Upper lobe of left lung (tissue), 6 donors: ENCODE results near the gene DOCK7. TPM values are rescaled to one million over a fixed set of nuclear protein-coding genes. Genes with fewer than 3 reads are reported as not detected.

Source experiments
- ATAC-seq, 2 donors: fragments of 200-7000 bp; cut with Tn5 transposase; one replicate each; pipeline ENCODE4 v1.9.1; 2022; ENCODE audit warnings: mild to moderate bottlenecking in 2 of 2, moderate library complexity in 2 of 2; ENCODE audit not compliant: low FRiP score in 2 of 2
- DNase-seq, 2 donors: peaks; one replicate each; pipeline ENCODE4 v3.0.0-alpha.2; 2019 to 2020
- H3K27ac ChIP-seq, 4 donors: fragments of 200-600 bp; sonication (generic); one replicate each; pipeline ENCODE4 v1.5.1; 2016 to 2019
- H3K27me3 ChIP-seq, 4 donors: fragments of 200-600 bp; sonication (generic); one replicate each; pipeline ENCODE4 v1.5.1; 2017 to 2019
- H3K36me3 ChIP-seq, 4 donors: fragments of 200-600 bp; sonication (generic); one replicate each; pipeline ENCODE4 v1.5.1; 2016 to 2019
- H3K4me1 ChIP-seq, 4 donors: fragments of 200-600 bp; sonication (generic); one replicate each; pipeline ENCODE4 v1.5.1; 2018 to 2019
- H3K4me3 ChIP-seq, 4 donors: fragments of 200-600 bp; sonication (generic); one replicate each; pipeline ENCODE4 v1.5.1; 2017 to 2019; ENCODE audit warnings: mild to moderate bottlenecking in 2 of 4, moderate library complexity in 1 of 4
- H3K9me3 ChIP-seq, 4 donors: fragments of 200-600 bp; sonication (generic); one replicate each; pipeline ENCODE4 v1.5.1; 2018 to 2019
- CTCF ChIP-seq, 6 experiments: fragments of 450-650 bp in 4 of 6; fragments of 200-600 bp in 2 of 6; sonication (generic) in 2 of 6; IDR thresholded peaks; one replicate each; pipeline ENCODE4 v1.5.1; 2016 to 2019; ENCODE audit warnings: antibody characterized with exemption in 6 of 6
- EP300 ChIP-seq, 4 donors: sonication (generic); formaldehyde crosslinking; IDR thresholded peaks; one replicate each; pipeline ENCODE4 v1.5.1; 2017; ENCODE audit warnings: antibody characterized with exemption in 4 of 4, control low read depth in 2 of 4
- POLR2A ChIP-seq, 4 donors: fragments of 450-650 bp; IDR thresholded peaks; one replicate each; pipeline ENCODE4 v1.5.1; 2016 to 2017; ENCODE audit warnings: antibody characterized with exemption in 4 of 4, mild to moderate bottlenecking in 2 of 4
- POLR2AphosphoS5 ChIP-seq, 2 donors: sonication (generic); formaldehyde crosslinking; IDR thresholded peaks; one replicate each; pipeline ENCODE4 v1.5.1; 2017; ENCODE audit warnings: antibody characterized with exemption in 2 of 2
- WGBS, 2 donors: methylation state at CpG; one replicate each; pipeline ENCODE4 v1.1.5; 2017 to 2018; 5-methylcytosine and 5-hydroxymethylcytosine counted together
- total RNA-seq, 6 donors: library from RNA; depleted of rRNA in 4 of 6; stranded (reverse); fragments of >200 nt in 4 of 6; gene quantifications; one replicate each; pipeline versions ENCODE4 v1.1.0 to v1.2.1, GENCODE V29; 2016 to 2021
- donor health status: DM: no; HTN: no; CAD: no; lungs with moderate emphysema.
- donor health status: DM: no; HTN: yes; CAD: no; lungs with severe emphysema.

The DOCK7 gene
- total RNA-seq, 6 donors from 2014 or later = 19.4 to 31.9 (median 26.4) TPM

- no peak for DNase-seq
- Histone ChIP-seq H3K4me3 (peak overlapping the region; percentile 70 to 98 (median 92)), H3K27me3 (no peaks in the 10 kb centered on the region), H3K36me3 (peaks cover 0 to 9% (median 3%) of the 10 kb centered on the region in 4 donors), H3K27ac (peak overlapping the region; percentile 98 to 100 (median 98)), H3K9me3 (no peaks in the 10 kb centered on the region), H3K4me1 (peaks cover 25 to 37% (median 29%) of the 10 kb centered on the region in 4 donors)
- ATAC-seq = peak in 1 of 2 donors; percentile 3
- 0 to 1% methylated on average over 14 to 66 of the region's 68 CpGs for WGBS, 2 donors
- TF ChIP-seq POLR2AphosphoS5 (IDR thresholded peaks at IDR 0.05) = no peak
- no peak for TF ChIP-seq POLR2A (IDR thresholded peaks at IDR 0.05)
- no peak for TF ChIP-seq CTCF (IDR thresholded peaks at IDR 0.05)
- no peak for TF ChIP-seq EP300 (IDR thresholded peaks at IDR 0.05)
Measured at GRCh38 chr1:62437273-62437940, 250.8 kb downstream of the DOCK7 start.

GRCh38 chr1:62436466-62437272, 251.5 kb downstream of the DOCK7 start, which contains the start of gene USP1:
Gene USP1, plus strand, starts transcription at chr1:62437049. Its CDS starts 2,819 bp downstream, at chr1:62439868.
- no peaks in the 10 kb centered on the region for H3K9me3 ChIP-seq
- H3K4me3 ChIP-seq = peak within 1 kb of the TSS; percentile 70 to 98 (median 92)
- WGBS, 2 donors = 0 to 1% methylated on average over 34 to 64 of the region's 76 CpGs
- H3K27me3 ChIP-seq = no peaks in the 10 kb centered on the region
- H3K36me3 ChIP-seq = peaks cover 0 to 4% (median 0%) of the 10 kb centered on the region in 4 donors
- H3K27ac ChIP-seq = peak within 1 kb of the TSS; percentile 98 to 100 (median 98)
- peaks cover 25 to 37% (median 29%) of the 10 kb centered on the region in 4 donors for H3K4me1 ChIP-seq
- peak; percentile 95 to 97 for ATAC-seq
- peak; percentile 95 to 96 for DNase-seq
- TF ChIP-seq POLR2A (IDR thresholded peaks at IDR 0.05) (peak in 3 of 4 donors; percentile 35 to 47 (median 37)), POLR2AphosphoS5 (IDR thresholded peaks at IDR 0.05) (peak; percentile 44 to 86), CTCF (IDR thresholded peaks at IDR 0.05) (peak in 2 of 6 experiments; percentile 30 to 34), EP300 (IDR thresholded peaks at IDR 0.05) (peak in 1 of 4 donors; percentile 29)

- 0 to 1% methylated on average over 26 to 34 of the region's 45 CpGs for WGBS, 2 donors
- Histone ChIP-seq H3K27ac (peak overlapping the region; percentile 98 to 100 (median 98)), H3K9me3 (no peaks in the 10 kb centered on the region), H3K4me1 (peaks cover 25 to 37% (median 29%) of the 10 kb centered on the region in 4 donors), H3K4me3 (peak overlapping the region; percentile 27 to 98 (median 92)), H3K36me3 (no peaks in the 10 kb centered on the region), H3K27me3 (no peaks in the 10 kb centered on the region)
- DNase-seq (peak; percentile 97 to 98), ATAC-seq (peak; percentile 94 to 96)
- peak in 1 of 6 experiments; percentile 19 for TF ChIP-seq CTCF (IDR thresholded peaks at IDR 0.05)
- TF ChIP-seq POLR2AphosphoS5 (IDR thresholded peaks at IDR 0.05) = peak; percentile 92 to 97
- peak in 1 of 4 donors; percentile 38 for TF ChIP-seq EP300 (IDR thresholded peaks at IDR 0.05)
- TF ChIP-seq POLR2A (IDR thresholded peaks at IDR 0.05) = peak in 3 of 4 donors; percentile 84 to 98 (median 98)
Measured at GRCh38 chr1:62436039-62436465, 252.1 kb downstream of the DOCK7 start.

- DNase-seq = no peak
- TF ChIP-seq EP300 (IDR thresholded peaks at IDR 0.05) = no peak
- TF ChIP-seq POLR2A (IDR thresholded peaks at IDR 0.05) = no peak
- TF ChIP-seq POLR2AphosphoS5 (IDR thresholded peaks at IDR 0.05) = no peak
- ATAC-seq = peak; percentile 7 to 42
- Histone ChIP-seq H3K9me3 (no peaks in the 10 kb centered on the region), H3K27ac (peak overlapping the region; percentile 98 to 100 (median 98)), H3K4me1 (peaks cover 22 to 33% (median 29%) of the 10 kb centered on the region in 4 donors), H3K36me3 (no peaks in the 10 kb centered on the region), H3K4me3 (peak overlapping the region; percentile 27 to 98 (median 92)), H3K27me3 (no peaks in the 10 kb centered on the region)
- WGBS, 2 donors = 52 to 58% methylated on average over 27 to 31 of the region's 31 CpGs
Measured at GRCh38 chr1:62435231-62436038, 252.8 kb downstream of the DOCK7 start.
